Frontal cortex (tissue), 4 donors: ENCODE measurements around the gene DNAH17. TPM values are rescaled to one million over a fixed set of nuclear protein-coding genes. Genes with fewer than 3 reads are reported as not detected.
A peak's percentile ranks its signal among the peaks of the same experiment; 100 is the strongest.
"Not testable (repeated sequence)": the region's sequence is repeated elsewhere in the genome, so short reads cannot be mapped to it uniquely, and the experiment has no call there.

ENCODE experiments used
- DNase-seq, 2 donors: peaks; one replicate each; pipeline ENCODE4 v3.0.0; 2012; ENCODE audit warnings: low spot score in 2 of 2
- FAIRE-seq: peaks from 2 replicates; lab custom pipeline; 2012; peaks lifted over from hg19 to GRCh38; lab: Jason Lieb, UNC
- total RNA-seq: library from RNA; depleted of rRNA; stranded (reverse); fragments of >200 nt; gene quantifications from one replicate; pipeline ENCODE4 v1.2.3, GENCODE V29; 2014
- donor health status: control.
- donor health status: control.
- donor health status: control.

DNAH17 gene
- total RNA-seq, 1 donor from 2014 or later = under 0.01 TPM

GRCh38 chr17:78469443-78469842 is 107.8 kb downstream of the DNAH17 start:
- DNase-seq (no peak), FAIRE-seq (no peak)

GRCh38 chr17:78468366-78468765 is 108.8 kb downstream of the DNAH17 start:
- DNase-seq (no peak), FAIRE-seq (no peak)

GRCh38 chr17:78466786-78467715 is 110.1 kb downstream of the DNAH17 start:
- no peak for DNase-seq
- no peak for FAIRE-seq

- DNase-seq, FAIRE-seq: not testable (repeated sequence)
These were observed 110.9 kb downstream of the DNAH17 start for GRCh38 chr17:78466109-78466785.

DNA sequence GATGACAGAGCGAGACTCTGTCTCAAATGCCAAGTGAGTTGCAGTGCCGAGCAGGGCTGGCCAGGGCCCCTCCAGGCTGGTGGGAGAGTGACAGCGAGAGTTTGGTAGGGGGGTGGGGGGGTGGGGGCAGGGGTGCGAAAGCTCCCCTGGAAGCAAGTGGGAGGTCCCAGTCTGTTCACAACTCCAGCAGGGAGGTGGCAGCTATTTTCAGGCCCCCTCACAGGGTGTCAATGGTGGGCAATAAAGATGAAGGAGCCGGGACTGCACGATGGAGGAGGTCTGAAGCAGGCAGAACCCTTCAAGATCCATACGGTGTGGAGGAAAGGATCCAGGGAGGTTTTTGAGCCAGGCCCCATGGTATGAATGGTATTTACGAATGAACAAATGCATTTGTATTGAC is 115.0 kb downstream of the DNAH17 start:
- FAIRE-seq = no peak
- no peak for DNase-seq

- no peak for FAIRE-seq
- no peak for DNase-seq
These were observed 115.5 kb downstream of the DNAH17 start for GRCh38 chr17:78461799-78462053.

DNA sequence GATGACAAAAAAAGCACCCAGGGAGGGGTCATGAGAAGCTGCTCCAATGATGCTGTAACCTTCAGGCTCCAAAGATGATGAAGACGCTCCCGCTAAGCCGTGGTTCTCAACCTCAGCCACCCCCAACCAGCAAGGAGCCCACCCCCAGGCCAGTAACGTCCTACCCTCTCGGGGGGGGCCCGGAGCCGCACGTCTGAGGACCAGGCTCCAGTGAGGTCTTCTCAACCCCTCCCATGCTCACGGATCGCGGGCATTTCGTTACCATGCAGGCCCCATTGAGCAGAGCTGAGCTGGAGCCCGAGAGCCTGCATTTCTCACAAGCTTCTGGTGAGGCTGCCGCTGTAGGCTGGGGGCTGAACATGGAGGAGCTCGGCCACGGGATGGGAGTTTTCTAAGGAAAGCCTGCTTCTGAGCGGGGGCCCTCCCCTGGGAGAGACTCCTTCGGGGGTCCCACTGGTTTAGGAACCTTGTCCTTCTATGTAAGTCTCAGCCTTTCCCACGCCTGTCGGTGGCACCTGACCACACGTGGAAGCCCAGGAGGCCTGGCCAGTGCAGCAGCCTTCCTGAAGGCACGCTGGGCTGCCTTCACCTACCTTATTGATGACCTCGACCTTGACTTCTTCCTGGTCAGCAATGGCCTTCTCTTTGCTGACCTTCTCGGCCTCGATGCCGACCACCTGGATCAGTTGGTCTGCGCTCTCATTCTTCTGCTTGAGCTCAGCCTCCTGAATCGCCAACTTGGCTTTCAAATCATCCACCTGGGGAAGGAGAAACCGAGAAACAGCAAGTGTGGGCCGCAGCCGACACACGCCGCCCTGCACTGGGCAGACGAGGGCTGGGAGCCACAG is 116.0 kb downstream of the DNAH17 start:
- no peak for DNase-seq
- no peak for FAIRE-seq

DNA sequence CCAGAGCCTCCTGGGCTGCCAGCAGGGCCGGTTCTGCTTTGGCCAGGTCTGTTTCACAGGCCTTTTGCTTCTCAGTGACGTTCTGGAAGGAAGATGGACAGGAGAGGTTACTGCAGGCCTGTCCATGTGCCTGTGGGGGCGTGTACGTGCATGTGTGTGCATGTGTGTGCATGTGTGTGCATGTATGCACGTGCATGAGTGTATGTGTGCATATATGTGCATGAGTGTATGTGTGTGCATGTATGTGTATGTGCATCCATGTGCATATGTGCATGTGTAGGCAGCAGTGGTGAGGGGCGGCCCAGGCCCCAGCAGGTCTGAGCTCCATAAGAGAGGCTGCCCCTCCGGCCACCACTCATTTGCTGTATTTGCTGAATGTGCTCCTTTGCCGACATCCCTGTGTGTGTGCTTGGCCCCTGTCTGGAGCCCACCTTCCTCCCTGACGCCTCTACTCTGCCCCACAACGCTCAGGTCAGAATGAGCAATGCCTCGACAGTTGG is 117.0 kb downstream of the DNAH17 start:
- FAIRE-seq = no peak
- DNase-seq = no peak

DNA sequence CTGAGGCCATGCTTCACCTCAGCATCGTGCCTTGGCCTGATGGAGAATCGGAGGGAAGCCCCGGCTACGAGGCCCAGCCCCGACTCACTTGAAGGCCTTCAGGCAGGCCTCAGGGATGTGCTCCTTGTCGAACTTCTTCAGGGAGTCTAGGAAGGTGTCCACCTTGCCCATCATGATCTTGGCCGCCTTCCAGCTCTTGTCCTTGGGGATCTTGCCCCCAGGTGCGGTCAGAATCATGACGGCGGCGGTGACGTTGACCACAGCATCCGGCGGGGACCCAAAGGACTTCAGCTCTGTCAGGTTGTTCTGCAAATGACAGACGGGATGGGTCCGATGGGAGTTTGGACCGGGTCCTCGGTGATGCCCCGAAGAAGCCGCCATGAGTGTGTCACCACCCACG is 117.5 kb downstream of the DNAH17 start:
- FAIRE-seq = no peak

GRCh38 chr17:78458736-78459335 is 118.4 kb downstream of the DNAH17 start:
- DNase-seq = peak; percentile 79 to 83

More for the DNA sequence above, 117.5 kb downstream of the DNAH17 start:
- no peak for DNase-seq

GRCh38 chr17:78458091-78458490 is 119.1 kb downstream of the DNAH17 start:
- FAIRE-seq (no peak), DNase-seq (no peak)

More at GRCh38 chr17:78458736-78459335, 118.4 kb downstream of the DNAH17 start:
- no peak for FAIRE-seq

DNA sequence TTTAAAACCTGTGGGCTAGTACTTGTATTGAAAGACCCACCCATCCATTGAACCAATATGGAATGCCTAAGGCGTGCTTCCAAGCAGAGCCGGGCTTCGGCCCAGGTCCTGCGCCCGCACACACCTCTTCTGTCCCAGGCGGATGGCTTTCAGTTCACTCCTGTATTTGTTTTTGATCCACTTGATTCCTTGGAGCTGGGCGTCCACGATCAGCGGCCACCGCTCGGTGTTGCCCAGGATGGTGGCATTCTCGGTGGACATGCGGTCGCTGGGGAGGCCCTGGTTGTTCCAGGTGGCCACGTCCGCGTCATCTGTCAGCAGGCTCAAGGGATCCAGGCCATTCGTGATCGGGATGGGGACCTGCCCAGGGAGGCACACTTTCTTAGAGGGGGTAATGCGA is 122.8 kb downstream of the DNAH17 start:
- FAIRE-seq (no peak), DNase-seq (no peak)

- no peak for FAIRE-seq
- no peak for DNase-seq
These were observed 125.4 kb downstream of the DNAH17 start for GRCh38 chr17:78451753-78452152.

DNA sequence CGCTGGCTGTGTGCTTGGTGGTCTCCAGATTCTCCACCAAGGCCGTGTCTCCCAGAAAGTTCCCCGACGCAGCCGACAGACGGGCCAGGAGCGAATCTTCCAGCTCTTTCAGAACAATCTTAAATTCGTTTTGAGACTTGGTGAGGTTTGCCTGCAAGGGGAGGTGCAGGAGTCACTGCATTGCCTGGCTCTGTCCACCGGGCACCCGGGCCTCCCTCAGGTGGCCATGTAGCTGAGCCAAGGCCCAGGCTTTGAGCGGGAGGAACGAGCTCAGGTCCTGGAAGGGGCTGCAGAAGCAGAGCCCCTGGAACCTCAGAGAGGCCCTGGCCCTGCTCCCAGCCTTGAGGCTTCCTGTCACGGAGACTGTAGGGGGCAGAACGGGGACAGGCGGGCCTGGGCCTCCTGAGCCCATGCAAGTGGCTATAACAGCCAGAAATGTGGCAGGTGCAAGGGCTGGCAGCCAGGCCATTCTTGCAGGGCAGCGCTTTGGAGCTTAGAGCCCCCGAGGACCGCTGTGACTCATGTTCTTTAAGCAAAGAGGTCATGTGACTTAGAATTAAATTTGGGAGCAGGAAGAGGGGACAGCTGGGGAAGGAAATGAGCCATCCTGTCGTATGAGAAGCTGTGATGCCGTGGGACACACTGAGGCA is 126.4 kb downstream of the DNAH17 start:
- FAIRE-seq (no peak), DNase-seq (peak in 1 of 2 donors; percentile 46)

DNA sequence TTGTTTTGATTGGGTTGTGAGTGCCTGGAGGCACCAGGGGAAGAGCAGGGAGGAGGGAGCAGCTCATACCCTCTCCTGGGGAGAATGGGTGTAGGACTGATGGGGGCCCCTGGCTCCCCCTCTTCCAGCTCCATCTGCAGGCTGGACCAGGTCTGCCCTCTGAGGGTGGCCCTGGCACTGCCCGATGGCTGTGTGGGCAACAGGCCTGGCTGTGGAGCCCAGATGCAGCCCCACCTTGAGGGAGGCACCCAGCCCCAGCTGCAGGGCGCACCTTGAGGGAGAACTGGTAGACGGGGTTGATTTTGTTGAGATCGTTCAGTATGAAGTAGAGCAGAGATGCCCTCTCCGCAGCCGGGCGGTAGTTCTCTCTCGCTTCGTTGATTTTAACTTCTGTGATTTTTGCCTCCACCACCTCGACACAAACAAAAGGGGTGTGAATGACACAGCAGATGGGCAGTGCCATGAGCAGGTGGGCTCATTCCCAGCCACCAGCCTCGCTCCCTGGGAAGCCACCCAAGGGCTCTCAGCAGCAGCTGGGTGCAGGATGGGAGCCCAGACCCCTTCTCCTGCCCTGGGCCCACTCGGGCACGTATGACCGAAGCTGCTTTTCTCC is 127.1 kb downstream of the DNAH17 start:
- FAIRE-seq = no peak

DNA sequence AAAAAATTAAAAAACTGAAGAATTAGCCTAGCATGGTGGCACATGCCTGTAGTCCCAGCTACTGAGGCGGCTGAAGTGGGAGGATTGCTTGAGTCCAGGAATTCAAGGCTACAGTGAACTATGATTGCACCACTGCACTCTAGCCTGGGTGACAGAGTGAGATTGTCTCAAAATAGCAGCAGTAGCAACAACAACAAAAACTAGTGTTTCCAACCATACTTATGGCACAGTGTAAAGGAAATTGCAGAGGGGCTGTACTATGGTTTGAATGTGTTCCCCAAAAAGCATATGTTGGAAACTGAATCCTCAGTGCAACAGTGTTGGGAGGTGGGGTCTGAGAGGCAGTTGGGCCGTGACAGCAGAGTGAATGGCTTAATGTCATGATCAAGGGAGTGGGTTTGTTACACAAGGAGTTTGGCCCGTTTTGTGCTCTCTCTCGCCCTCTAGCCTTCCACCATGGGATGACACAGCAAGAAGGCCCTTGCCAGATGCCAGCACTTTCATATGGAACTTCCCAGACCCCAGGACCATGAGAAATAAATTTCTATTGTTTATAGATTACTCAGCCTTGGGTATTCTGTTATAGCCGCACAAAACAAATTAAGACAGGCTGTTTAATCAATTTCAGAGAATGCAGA is 128.7 kb downstream of the DNAH17 start:
- FAIRE-seq = no peak
- no peak for DNase-seq

More for the DNA sequence above, 127.1 kb downstream of the DNAH17 start:
- no peak for DNase-seq

GRCh38 chr17:78446833-78447232 is 130.4 kb downstream of the DNAH17 start:
- DNase-seq = no peak
- no peak for FAIRE-seq

- FAIRE-seq (no peak), DNase-seq (no peak)
These were observed 132.8 kb downstream of the DNAH17 start for GRCh38 chr17:78444392-78444791.
